Measurements from ENCODE around the gene CHST1.
A peak's percentile ranks its signal among the peaks of the same experiment; 100 is the strongest.

Gene CHST1

DNA sequence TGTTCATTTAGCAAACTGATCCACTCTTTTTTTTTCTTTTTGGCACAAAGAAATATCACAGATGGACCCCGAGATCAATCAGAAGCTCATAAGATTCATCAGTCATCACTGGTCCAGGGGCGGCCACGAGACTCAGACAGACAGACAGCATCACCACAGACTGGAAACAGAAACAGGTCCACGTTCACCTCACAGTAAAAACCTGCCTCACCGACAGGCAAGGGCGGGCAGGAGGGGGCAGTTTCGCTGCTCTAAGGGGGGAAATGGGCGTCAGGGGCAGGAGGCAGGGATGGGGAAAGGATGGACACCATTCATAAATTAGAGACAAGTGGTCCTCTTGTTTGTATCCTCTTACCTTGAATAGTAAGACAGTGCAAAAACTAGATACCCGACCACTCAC lies 16.5 kb downstream of the CHST1 start:
- no peaks in the 10 kb centered on the region for H3K9me3 ChIP-seq (ENCODE audit: control insufficient read depth, low read length)
- peaks cover 13% of the 10 kb centered on the region for H3K4me1 ChIP-seq (ENCODE audit: control insufficient read depth, insufficient read depth, low read length)
- H3K27me3 ChIP-seq (replicated peaks; ENCODE audit: control insufficient read depth, insufficient read depth, low read length) = peaks cover 9% of the 10 kb centered on the region
- DNase-seq (ENCODE audit: low read depth) = no peak
- no peak overlapping the region for H3K4me3 ChIP-seq (ENCODE audit: low read length)
- no peaks in the 10 kb centered on the region for H3K36me3 ChIP-seq (ENCODE audit: control insufficient read depth, insufficient read depth, low read length, severe bottlenecking)
- H3K9ac ChIP-seq (ENCODE audit: low read length) = no peak overlapping the region

DNA sequence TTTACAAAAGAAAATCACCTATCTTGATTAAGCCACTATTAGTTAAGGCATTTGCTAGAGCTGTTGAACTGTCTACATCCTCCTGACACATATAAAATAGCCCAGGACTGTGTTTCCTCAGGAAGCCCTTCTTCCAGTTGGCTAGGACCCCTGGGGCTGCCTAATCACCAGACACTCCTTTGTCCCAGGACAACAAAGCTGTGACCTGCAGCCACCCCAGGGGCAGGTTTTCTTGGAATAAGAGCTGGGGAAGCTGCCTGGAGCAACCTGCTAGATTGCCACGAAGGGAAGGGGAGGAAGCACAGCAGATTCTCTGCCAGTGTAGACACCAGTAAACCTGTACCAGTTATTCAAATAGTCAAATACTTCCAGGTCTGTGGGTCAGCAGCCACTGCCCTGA lies 17.6 kb downstream of the CHST1 start:
- peaks cover 6% of the 10 kb centered on the region for H3K4me1 ChIP-seq (ENCODE audit: control insufficient read depth, insufficient read depth, low read length)
- H3K27me3 ChIP-seq (replicated peaks; ENCODE audit: control insufficient read depth, insufficient read depth, low read length) = peaks cover 20% of the 10 kb centered on the region
- no peaks in the 10 kb centered on the region for H3K36me3 ChIP-seq (ENCODE audit: control insufficient read depth, insufficient read depth, low read length, severe bottlenecking)
- no peak for DNase-seq (ENCODE audit: low read depth)
- H3K9me3 ChIP-seq (ENCODE audit: control insufficient read depth, low read length) = no peaks in the 10 kb centered on the region
- no peak overlapping the region for H3K9ac ChIP-seq (ENCODE audit: low read length)
- no peak overlapping the region for H3K4me3 ChIP-seq (ENCODE audit: low read length)

DNA sequence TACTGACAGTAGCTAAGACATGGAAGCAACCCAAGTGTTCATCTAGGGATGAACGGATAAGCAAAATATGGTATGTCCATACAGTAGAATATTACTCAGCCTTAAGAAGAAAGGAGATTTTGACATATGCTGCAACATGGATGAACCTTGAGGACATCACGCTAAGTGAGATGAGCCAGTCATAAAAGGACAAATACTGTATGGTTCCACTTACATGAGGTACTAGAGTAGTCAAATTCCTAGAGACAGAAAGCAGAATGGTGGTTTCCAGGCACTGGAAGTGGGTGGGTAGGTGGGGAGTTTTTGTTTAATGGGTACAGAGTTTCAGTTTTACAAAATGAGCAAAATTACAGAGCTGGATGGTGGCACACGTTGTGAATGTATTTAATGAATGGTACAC lies 18.1 kb downstream of the CHST1 start:
- Histone ChIP-seq H3K9ac (ENCODE audit: low read length) (no peak overlapping the region), H3K9me3 (ENCODE audit: control insufficient read depth, low read length) (no peaks in the 10 kb centered on the region), H3K4me1 (ENCODE audit: control insufficient read depth, insufficient read depth, low read length) (peaks cover under 1% of the 10 kb centered on the region), H3K4me3 (ENCODE audit: low read length) (no peak overlapping the region), H3K27me3 (replicated peaks; ENCODE audit: control insufficient read depth, insufficient read depth, low read length) (peaks cover 23% of the 10 kb centered on the region), H3K36me3 (ENCODE audit: control insufficient read depth, insufficient read depth, low read length, severe bottlenecking) (no peaks in the 10 kb centered on the region)
- no peak for DNase-seq (ENCODE audit: low read depth)

DNA sequence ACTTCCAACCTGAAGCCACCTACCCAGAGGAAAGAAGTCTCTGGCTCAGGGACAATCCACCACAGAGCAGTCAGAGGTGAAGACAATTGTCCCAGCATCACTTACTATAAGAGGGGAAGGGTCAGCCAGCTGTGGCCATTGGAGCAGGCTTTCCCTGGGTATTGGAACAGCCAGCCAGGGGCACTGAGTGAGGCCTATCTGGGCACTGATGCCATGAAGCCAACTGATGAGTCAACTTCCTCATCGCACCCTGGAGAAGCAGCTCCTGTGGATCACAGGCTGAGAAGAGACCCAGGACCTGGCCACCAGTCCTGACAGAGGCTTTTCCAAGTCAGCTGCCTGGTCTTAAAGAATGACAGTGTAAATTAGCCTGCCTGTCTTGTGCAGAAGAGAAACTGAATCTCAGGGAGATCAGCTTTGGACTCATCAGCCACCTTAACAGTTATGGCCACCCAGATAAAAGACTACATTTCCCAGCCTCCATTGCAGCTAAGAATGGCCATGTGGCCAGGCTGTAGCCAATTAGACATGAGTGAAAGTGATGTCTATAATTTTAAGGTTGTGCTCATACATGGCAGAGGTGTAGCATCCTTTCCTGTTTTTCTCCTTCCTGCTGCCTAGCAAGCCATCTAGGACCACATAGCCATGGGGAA lies 19.0 kb downstream of the CHST1 start:
- H3K9ac ChIP-seq (ENCODE audit: low read length) = no peak overlapping the region
- H3K36me3 ChIP-seq (ENCODE audit: control insufficient read depth, insufficient read depth, low read length, severe bottlenecking) = no peaks in the 10 kb centered on the region
- no peaks in the 10 kb centered on the region for H3K4me1 ChIP-seq (ENCODE audit: control insufficient read depth, insufficient read depth, low read length)
- H3K27me3 ChIP-seq (replicated peaks; ENCODE audit: control insufficient read depth, insufficient read depth, low read length) = peaks cover 27% of the 10 kb centered on the region
- DNase-seq (ENCODE audit: low read depth) = peak; percentile 13
- H3K4me3 ChIP-seq (ENCODE audit: low read length) = no peak overlapping the region
- H3K9me3 ChIP-seq (ENCODE audit: control insufficient read depth, low read length) = no peaks in the 10 kb centered on the region

DNA sequence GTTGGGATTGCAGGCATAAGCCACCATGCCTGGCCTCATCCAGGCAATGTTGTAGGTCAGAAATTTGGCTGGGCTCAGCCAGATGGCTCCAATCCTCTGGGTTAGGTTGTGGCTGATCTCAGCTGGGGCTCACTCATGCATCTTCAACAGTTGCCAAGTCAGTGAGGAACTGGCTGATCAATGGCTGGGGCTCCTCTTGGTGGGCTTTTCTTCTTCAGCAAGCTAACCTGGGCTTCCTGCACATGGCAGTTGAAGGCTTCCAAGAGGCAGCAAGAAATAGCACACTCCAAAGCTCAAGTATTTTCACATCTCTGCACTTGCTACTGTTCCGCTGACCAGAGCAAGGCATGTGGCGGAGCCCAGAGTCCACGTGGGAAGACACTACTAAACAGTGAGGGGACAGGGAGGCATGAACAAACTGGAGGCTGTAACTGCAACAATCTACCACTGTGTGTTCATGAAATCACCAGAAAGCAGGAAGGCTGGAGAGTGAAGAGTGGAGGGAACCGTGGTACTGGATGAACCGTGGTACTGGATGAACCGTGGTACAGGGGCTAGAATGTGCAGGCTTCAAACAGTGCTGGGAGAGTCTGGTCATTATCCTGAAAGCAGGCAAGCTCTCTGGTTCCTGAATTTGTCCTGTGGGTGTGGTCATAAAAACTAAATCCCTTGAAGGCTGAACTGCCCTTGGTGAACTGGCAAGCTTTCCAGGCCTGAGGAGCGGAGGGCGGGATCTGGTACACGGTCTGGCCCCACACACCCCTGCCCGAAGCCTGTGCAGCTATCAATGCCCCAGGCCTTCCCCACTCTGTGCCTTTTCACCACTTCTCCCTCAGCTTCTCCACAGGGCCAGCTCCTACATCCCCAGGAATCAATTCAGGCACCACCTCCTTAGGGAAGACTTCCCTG lies 20.2 kb downstream of the CHST1 start:
- Histone ChIP-seq H3K9ac (ENCODE audit: low read length) (no peak overlapping the region), H3K9me3 (ENCODE audit: control insufficient read depth, low read length) (no peaks in the 10 kb centered on the region), H3K4me3 (ENCODE audit: low read length) (no peak overlapping the region), H3K4me1 (ENCODE audit: control insufficient read depth, insufficient read depth, low read length) (no peaks in the 10 kb centered on the region), H3K36me3 (ENCODE audit: control insufficient read depth, insufficient read depth, low read length, severe bottlenecking) (no peaks in the 10 kb centered on the region), H3K27me3 (replicated peaks; ENCODE audit: control insufficient read depth, insufficient read depth, low read length) (peaks cover 33% of the 10 kb centered on the region)
- DNase-seq (ENCODE audit: low read depth) = no peak

DNA sequence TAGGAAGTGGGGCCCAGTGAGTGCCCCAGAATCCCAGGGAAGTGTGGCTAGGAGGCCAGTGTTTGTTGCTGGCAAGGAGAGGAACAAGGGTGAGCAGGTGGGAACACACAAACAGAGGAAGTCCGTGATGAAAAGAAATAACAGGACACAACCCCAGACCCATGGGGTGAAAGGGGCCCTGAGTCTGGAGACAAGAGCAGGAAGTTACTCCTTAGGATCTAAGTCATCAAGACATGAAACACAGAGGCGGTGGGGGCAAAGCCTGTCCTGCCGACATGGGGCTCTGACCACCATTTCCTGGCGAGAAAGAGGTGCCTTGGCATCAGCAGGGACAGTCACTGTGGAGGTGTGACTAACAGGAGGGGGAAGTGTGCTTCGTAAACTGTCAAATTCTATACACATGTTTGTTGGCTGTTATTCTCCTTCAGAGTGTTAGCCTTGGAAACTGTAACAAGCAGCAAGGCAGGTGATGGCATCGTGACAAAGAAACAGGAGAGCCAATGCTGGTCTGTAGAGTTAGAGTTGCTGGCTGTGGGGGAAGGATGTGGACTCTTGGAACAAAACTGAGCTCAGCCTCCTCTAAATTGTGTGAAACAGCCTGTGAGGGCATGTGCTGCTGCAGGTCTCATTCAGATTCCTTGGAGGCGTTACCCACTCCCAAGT lies 21.7 kb downstream of the CHST1 start:
- Histone ChIP-seq H3K9me3 (ENCODE audit: control insufficient read depth, low read length) (peaks cover 2% of the 10 kb centered on the region), H3K4me1 (ENCODE audit: control insufficient read depth, insufficient read depth, low read length) (no peaks in the 10 kb centered on the region), H3K27me3 (replicated peaks; ENCODE audit: control insufficient read depth, insufficient read depth, low read length) (peaks cover 36% of the 10 kb centered on the region), H3K9ac (ENCODE audit: low read length) (no peak overlapping the region), H3K36me3 (ENCODE audit: control insufficient read depth, insufficient read depth, low read length, severe bottlenecking) (no peaks in the 10 kb centered on the region), H3K4me3 (ENCODE audit: low read length) (no peak overlapping the region)
- DNase-seq (ENCODE audit: low read depth) = no peak

DNA sequence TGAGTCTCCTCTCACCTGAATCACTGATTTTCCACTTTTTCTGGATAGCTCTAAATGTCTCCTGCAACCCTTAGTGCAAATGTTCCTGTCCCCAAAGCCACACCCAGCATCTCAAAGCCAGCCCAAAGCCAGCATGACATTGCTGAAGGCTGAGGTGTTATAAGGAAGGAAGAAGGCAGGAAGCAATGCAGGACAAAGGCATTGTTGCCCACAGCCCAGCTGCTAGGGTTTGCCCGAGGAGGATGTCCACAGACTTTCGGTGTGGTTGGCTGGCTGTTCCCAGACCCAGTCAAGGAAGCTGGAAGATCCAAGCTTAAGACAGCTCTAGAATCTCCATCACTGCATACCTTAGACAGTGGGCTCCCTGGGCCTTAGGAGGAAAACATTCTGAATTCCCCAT lies 23.5 kb downstream of the CHST1 start:
- no peak overlapping the region for H3K9ac ChIP-seq (ENCODE audit: low read length)
- H3K4me1 ChIP-seq (ENCODE audit: control insufficient read depth, insufficient read depth, low read length) = no peaks in the 10 kb centered on the region
- H3K4me3 ChIP-seq (ENCODE audit: low read length) = no peak overlapping the region
- H3K27me3 ChIP-seq (replicated peaks; ENCODE audit: control insufficient read depth, insufficient read depth, low read length) = peaks cover 40% of the 10 kb centered on the region
- H3K9me3 ChIP-seq (ENCODE audit: control insufficient read depth, low read length) = peaks cover 17% of the 10 kb centered on the region
- no peak for DNase-seq (ENCODE audit: low read depth)
- no peaks in the 10 kb centered on the region for H3K36me3 ChIP-seq (ENCODE audit: control insufficient read depth, insufficient read depth, low read length, severe bottlenecking)

DNA sequence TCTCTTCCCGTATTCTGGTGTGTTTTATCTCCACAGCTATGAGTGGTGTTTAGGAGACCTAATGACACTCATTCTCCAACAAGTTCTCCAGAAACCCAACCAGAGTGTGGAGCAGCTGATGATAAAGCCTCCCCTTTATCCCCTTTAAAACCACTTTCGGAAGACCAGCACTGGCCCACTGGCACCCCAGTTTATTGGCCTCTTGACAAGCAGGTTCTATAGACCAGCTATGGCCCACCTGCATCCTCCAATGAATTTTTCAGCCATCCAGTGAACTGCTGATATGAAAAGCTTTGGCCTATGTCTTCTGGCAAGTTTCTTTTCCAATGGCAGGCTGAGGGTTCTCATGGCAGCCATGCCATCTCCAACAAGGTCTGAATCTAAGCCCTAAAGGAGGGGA lies 27.4 kb downstream of the CHST1 start:
- H3K9ac ChIP-seq (ENCODE audit: low read length) = no peak overlapping the region
- DNase-seq (ENCODE audit: low read depth) = no peak
- no peak overlapping the region for H3K4me3 ChIP-seq (ENCODE audit: low read length)
- H3K9me3 ChIP-seq (ENCODE audit: control insufficient read depth, low read length) = peaks cover 19% of the 10 kb centered on the region
- peaks cover 33% of the 10 kb centered on the region for H3K27me3 ChIP-seq (replicated peaks; ENCODE audit: control insufficient read depth, insufficient read depth, low read length)
- H3K36me3 ChIP-seq (ENCODE audit: control insufficient read depth, insufficient read depth, low read length, severe bottlenecking) = no peaks in the 10 kb centered on the region
- no peaks in the 10 kb centered on the region for H3K4me1 ChIP-seq (ENCODE audit: control insufficient read depth, insufficient read depth, low read length)

DNA sequence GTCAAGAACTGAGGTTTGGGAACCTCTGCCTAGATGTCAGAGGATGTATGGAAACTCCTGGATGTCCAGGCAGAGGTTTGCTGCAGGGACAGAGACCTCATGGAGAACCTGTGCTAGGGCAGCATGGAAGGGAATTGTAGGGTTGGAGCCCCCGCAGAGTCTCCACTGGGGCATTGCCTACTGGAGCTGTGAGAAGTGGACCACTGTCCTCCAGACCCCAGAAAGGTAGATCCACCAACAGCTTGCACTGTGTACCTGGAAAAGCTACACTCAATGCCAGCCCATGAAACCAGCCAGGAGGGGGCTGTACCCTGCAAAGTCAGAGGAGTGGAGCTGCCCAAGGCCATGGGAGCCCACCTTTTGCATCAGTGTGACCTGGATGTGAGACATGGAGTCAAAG lies 29.5 kb downstream of the CHST1 start:
- DNase-seq (ENCODE audit: low read depth) = no peak
- H3K27me3 ChIP-seq (replicated peaks; ENCODE audit: control insufficient read depth, insufficient read depth, low read length) = peaks cover 23% of the 10 kb centered on the region
- peaks cover 19% of the 10 kb centered on the region for H3K9me3 ChIP-seq (ENCODE audit: control insufficient read depth, low read length)
- H3K36me3 ChIP-seq (ENCODE audit: control insufficient read depth, insufficient read depth, low read length, severe bottlenecking) = no peaks in the 10 kb centered on the region
- H3K4me3 ChIP-seq (ENCODE audit: low read length) = no peak overlapping the region
- no peaks in the 10 kb centered on the region for H3K4me1 ChIP-seq (ENCODE audit: control insufficient read depth, insufficient read depth, low read length)
- no peak overlapping the region for H3K9ac ChIP-seq (ENCODE audit: low read length)

DNA sequence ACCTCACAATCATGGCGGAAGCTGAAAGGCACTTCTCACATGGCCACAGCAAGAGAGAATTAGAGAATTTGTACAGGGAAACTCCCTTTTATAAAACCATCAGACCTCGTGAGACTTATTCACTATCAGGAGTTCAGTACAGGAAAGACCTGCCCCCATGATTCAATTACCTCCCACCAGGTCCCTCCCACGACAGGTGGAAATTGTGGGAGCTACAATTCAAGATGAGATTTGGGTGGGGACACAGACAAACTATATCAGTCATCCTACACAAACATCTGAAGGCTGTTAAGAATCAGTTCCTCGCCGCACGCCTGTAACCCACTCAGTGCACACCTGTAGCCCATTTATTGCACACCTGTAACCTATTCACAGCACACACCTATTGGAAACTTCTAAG lies 39.8 kb downstream of the CHST1 start:
- Histone ChIP-seq H3K27me3 (replicated peaks; ENCODE audit: control insufficient read depth, insufficient read depth, low read length) (peaks cover 36% of the 10 kb centered on the region), H3K9ac (ENCODE audit: low read length) (no peak overlapping the region), H3K4me3 (ENCODE audit: low read length) (no peak overlapping the region), H3K36me3 (ENCODE audit: control insufficient read depth, insufficient read depth, low read length, severe bottlenecking) (no peaks in the 10 kb centered on the region), H3K9me3 (ENCODE audit: control insufficient read depth, low read length) (peaks cover 10% of the 10 kb centered on the region), H3K4me1 (ENCODE audit: control insufficient read depth, insufficient read depth, low read length) (no peaks in the 10 kb centered on the region)
- DNase-seq (ENCODE audit: low read depth) = no peak

DNA sequence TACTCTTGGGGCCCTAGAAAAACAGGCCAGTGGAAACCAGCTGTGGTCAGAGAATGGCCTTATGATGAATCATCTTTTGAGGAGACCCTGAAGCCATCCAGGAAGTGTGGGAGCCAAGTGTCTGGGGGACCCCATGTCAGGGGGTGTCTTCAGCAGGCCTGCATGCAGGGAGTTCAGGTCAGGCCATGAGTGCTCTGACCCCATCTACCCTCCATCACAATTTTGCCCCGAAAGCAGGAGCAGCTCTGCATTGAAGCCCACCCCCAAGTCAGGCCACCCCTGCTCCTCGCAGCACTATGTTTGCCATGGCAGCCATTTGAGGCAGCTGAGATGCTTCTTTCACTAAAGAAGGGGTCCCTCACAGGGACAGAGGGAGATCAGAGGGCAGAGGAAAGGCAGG lies 41.3 kb downstream of the CHST1 start:
- Histone ChIP-seq H3K27me3 (replicated peaks; ENCODE audit: control insufficient read depth, insufficient read depth, low read length) (peaks cover 48% of the 10 kb centered on the region), H3K4me3 (ENCODE audit: low read length) (no peak overlapping the region), H3K9me3 (ENCODE audit: control insufficient read depth, low read length) (peaks cover 17% of the 10 kb centered on the region), H3K4me1 (ENCODE audit: control insufficient read depth, insufficient read depth, low read length) (no peaks in the 10 kb centered on the region), H3K9ac (ENCODE audit: low read length) (no peak overlapping the region), H3K36me3 (ENCODE audit: control insufficient read depth, insufficient read depth, low read length, severe bottlenecking) (no peaks in the 10 kb centered on the region)
- DNase-seq (ENCODE audit: low read depth) = no peak

Data from adipocyte (in vitro differentiated cells).